Left hindlimb (tissue), 1 donor: ENCODE data around the gene SLC12A2.

Source experiments
- DNase-seq: peaks from one replicate; pipeline ENCODE4 v3.0.0-alpha.2; 2018

Gene SLC12A2

DNA sequence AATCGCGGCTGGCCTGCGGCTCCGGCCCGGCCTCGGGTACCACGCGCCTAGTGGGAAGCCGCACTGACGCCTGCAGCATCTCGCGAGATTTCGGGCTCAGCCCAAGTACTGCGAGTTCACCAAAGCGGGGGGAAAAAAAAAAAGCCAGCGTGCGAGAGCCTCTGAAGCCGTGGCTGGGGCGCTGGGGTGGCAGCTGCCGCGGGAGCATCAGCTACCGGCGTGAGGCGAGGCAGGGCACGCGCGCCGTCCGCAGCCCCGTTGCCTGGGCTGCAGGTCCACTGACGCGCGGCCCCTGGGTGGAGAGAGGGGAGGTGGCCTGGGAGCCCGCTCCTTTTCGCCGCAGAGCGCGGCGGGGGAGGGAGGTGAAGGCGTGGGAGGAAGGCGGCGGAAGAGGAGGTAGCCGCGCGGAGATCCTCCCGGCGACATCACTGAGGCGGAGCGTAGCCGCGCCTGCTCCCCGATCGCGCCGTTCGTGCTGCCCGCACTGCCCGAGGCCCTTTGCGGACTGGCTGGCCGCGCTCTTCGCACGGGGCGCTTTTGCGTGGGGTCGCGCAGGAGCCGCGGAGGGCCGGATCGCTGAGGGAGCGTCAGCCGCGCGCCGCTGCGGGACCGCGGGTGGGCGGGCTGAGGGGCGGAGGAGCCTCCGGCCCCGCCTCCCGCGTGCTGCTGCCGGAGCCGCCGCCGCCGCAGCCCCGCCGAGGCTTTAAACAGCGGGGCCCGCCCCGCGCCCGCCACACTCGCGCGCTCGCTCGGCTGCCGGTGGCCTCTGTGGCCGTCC, at the start of gene SLC12A2:
Gene SLC12A2, plus strand, starts transcription at position 734 of the 778 bp plus-strand sequence. CDS start 189 bp downstream, outside the sequence.
- peak; percentile 93 for DNase-seq

DNA sequence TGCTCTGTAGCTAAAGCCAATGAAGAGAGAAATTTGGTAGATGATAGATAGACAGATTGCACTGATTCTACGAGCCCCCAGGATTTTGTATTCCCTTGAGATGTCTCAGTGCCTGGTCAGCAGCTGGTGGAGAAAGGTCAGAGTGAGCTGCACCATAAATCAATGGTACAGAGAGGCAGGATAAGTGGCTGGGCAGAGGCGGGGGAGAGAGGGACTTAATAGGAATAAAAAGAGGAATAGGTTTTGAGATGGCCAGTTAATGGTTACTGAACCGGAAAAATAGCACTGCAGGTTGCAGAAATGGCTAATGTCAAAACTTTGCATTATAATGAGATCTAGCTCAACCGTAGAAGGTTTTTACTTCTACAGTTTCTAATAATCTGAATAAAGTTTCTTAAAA, 47.9 kb upstream of the SLC12A2 start:
- no peak for DNase-seq

DNA sequence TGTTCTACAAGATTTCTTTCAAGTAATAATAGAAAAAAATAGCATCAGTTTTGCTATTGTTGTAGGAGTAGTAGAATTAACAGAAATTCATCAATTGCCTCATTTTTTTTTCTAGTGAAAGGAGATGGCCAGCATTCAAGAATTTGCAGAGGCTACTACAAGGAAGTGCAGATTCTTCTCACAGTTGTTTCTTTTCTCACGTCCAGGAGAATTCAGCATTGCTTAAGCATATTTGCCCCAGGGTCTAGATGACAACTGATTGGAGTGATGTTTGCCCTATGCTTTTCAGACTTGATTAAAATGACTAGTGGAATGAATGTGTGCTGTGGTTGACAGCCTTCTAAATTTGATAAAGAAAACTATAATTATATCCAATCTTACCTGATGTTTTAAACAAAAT, 46.6 kb upstream of the SLC12A2 start:
- DNase-seq = no peak

DNA sequence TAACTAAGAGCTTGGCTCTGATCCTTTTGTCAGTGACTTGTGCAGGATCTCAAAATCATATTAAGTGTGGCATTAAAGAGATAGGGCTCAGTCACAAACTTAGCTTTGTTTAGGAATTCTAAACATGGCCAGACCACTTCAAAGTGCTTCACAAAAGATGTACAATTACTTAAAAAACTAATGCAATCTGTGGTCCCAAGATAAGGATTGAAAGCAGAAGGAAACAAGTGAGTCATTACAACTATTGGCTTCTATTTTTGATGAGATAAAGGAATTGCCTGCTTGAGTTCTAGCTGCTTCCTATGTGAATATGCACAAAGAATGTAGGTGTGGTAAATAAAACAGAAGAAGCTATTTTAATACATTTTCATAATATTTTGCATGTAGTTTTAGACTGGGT, 44.9 kb upstream of the SLC12A2 start:
- no peak for DNase-seq

DNA sequence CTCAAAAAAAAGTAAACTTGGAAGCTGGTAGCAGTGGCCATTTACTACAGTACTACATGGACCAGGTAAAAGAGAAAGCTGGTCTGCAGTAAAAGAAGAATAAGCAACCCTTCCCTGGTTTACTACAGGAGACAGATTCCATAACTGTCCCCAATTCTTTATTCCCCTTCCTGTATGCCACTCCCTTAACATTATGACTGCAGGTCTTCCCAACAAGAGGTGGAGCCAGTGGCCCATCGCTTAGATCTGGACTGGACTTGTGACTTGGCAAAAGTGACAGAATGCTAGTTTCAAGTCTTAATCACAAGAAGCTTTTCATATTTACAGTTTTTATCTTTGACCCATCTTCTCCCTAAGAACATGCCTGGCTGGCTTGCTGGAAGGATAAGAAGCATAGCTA, 42.6 kb upstream of the SLC12A2 start:
- DNase-seq = no peak

DNA sequence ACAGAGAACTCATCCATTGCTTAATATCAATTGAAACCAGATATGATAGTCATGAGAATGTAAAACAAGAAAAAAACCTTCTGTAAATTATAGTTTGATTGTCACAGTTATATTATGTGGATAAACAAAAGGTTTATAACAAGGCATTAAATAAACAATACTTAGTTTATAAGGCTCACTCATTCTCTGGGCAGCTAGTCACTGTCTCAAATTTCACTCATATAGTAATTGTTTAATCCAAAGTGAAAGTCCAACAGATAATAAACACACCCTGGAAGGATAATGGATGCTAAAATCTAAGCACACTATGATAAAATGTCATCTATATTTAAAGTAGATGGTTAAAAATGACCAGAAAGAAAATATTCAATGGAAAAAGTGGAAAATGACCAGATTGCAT, 30.8 kb upstream of the SLC12A2 start:
- no peak for DNase-seq

DNA sequence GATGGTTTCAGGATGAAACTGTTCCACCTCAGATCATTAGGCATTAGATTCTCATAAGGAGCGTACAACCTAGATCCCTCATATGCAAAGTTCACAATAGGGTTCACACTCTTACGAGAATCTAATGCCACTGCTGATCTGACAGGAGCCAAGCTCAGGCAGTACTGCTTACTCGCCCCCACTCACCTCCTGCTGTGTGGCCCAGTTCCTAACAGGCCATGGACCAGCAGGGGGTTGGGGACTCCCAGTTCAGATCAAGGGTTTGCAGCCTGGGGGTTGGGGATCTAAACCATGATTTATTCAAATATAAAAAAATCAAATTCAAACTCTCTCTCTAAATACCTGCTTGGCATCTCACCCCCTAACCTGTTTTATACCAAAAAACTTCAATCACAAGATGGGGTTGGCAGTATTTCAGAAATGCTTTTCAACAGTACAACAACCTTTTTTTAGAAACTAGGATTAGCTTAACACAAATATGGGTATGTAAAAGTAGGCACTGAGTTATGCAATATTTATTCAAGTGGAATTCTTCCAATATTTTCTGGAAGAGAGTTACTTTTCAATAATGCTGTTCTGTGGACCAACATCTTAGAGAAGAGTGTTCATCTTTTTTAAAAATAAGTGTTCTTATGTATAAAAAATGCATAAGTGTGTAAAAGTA, 30.1 kb upstream of the SLC12A2 start:
- DNase-seq = no peak

DNA sequence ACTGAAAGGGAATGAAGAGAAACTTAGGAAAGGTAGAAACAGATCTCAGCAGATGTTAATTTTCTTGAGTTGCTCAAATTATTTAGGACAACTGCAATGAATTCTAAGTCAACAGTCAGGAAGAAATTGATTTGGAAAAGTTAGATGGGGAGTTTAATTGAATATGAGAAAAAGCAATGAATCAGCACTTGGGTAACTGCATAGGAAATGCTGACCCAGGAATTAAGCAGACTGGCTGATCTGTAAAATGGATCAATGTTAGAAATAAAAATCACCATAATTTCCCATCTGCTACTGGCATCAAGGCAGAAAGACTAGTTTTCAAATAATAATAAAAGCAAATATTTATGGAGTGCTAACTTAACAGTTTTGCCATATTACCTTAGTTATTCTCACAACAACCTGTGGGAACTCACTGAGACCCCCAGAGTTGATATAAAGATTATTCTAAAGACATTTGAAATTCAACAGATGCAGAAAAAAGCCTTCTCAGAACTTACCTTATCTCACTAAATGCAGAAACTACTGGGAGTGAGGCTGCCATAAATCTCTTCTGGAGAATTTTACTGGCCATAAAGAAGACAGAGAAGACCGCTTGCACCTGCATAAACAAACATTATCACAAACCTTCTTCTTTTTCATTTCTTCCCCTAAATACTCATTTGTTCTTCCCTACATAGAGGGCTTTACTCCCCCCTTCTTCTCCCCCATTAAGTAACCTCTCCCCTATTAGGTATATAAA, 22.8 kb upstream of the SLC12A2 start:
- no peak for DNase-seq

DNA sequence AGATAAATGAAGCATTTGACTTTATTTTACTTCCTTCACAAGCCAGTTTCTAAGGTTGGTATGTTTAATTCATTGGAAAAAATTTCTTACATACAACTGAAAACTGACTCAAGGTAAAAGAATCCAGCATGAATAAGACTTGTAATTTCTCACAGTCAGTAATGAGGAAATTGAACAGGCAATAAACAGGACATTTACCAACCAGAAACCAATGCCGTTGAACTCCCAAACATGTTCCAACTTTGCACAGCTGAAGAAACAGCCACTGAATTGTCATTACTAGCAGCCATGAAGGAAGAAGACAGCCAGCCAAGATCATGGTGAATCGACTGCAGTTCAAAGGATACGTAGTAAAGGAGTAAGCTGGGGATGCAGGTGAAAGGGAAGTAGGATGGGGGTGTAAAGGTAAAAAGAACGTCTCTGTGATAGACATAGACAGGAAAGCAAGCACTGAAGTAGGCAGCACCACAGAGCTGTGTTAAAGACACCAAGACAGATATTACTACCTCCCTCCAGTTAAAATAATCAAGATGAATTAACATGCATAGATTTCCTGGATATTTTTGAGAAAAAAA, 21.3 kb upstream of the SLC12A2 start:
- no peak for DNase-seq

DNA sequence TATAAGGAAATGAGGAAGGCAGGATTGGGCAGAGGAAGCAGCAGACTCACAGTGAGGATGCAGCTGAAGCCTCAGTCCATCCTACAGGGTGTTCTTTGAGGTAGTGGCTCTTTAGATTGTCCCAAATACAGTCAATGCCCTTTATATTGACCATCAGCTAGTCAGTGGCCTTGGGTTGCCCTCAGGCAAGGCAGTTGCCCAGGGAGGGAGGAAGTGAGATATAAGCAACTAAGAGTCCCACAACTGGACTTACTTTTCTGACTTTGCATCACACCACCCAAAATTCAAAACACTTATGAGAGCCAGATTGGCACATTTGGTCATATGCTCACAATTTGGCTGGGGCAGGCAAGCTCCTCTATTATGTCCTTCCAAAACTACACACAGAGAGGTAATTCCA, 9.4 kb upstream of the SLC12A2 start:
- no peak for DNase-seq

DNA sequence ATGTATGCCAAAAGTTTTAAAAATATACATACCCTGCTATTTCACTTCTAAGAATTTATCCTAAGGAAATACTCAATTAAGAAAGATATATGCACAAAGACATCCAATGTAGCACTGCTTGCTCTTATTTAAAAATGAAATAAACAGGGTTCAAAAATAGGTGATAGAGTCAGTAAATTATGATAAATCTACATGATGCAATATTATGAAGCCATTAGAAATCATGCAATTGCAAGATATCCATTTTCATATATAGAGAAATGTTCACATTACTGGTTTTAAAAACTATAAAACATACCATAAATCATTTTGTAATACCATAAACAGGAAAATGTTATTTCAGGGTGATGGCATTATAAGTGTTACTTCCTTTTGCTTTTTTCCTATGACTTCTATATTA, 8.6 kb upstream of the SLC12A2 start:
- no peak for DNase-seq

DNA sequence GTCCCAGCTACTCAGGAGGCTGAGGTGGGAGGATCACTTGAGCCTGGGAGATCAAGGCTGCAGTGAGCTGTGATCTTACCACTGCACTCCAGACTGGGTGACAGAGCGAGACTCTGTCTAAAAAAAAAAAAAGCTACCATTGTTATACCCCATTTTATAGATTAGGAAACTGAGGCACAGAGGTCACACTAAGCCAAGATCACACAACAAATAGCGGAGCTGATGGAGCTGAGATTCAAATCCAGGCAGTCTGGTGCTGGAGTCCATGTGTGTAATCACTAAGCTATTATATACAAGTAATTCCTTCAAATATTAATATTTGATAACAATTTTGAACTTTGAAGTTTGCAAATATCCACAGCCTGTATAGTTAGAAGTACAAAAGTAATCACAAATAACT, 6.0 kb upstream of the SLC12A2 start:
- DNase-seq = no peak

DNA sequence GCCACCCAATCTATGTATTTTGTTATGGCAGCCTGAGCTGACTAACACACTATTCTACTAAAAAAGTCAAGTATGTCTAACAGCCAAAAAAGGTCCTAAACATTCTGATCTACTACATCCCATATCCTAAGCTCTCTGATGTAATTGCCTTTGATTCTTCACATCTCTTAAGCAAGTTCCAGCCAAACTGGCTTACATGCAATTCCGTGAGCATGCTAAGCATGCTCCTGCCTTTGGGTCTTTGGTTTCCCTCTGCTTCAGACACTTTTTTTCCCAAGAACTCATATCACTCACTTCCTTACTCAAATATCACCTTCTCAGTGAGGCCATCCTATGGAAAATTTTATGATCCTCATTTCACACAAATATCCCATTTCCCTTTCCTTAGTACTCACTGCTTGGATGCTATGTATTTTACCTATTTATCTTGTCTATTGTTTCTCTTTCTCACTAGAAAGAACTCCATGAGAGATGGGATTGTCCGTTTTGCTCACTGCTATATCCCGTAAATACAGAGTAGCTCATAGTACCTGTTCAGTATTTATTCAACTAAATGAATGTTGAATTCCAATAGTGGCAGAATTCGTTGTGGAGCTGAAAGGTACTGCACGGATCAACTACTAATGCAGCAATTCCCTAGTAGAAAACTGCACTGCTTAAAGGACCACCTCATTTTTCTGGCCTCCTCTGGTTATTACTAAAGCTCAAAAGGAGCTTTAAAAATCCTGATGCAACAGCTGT, 2.3 kb upstream of the SLC12A2 start:
- DNase-seq = no peak

DNA sequence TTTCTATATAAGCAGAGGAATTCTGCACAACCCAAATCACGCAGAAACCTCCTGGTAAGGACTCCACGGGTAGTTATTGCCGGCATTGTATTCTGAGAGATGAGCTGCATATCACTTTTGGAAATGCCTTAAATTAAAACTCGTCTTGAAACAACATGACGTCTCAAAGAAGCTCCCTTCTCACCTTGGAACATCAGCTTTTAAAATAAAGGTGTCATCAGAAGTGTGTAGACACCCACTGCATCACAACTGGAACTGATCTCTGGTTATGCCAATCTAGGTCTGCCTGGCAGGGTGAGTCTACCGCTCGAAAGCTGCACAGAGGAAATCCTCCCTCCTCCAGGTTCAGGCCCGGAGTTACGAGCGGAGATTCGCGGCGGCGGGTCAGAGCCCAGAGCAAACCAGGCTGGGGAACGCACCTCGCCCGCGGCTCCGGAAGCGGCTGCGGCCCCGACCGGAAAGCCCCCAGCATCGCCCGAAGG, 974 bp upstream of the SLC12A2 start:
- DNase-seq = no peak

DNA sequence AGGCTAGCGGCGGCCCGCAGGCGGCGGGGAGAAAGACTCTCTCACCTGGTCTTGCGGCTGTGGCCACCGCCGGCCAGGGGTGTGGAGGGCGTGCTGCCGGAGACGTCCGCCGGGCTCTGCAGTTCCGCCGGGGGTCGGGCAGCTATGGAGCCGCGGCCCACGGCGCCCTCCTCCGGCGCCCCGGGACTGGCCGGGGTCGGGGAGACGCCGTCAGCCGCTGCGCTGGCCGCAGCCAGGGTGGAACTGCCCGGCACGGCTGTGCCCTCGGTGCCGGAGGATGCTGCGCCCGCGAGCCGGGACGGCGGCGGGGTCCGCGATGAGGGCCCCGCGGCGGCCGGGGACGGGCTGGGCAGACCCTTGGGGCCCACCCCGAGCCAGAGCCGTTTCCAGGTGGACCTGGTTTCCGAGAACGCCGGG, 253 bp downstream of the SLC12A2 start:
- no peak for DNase-seq

DNA sequence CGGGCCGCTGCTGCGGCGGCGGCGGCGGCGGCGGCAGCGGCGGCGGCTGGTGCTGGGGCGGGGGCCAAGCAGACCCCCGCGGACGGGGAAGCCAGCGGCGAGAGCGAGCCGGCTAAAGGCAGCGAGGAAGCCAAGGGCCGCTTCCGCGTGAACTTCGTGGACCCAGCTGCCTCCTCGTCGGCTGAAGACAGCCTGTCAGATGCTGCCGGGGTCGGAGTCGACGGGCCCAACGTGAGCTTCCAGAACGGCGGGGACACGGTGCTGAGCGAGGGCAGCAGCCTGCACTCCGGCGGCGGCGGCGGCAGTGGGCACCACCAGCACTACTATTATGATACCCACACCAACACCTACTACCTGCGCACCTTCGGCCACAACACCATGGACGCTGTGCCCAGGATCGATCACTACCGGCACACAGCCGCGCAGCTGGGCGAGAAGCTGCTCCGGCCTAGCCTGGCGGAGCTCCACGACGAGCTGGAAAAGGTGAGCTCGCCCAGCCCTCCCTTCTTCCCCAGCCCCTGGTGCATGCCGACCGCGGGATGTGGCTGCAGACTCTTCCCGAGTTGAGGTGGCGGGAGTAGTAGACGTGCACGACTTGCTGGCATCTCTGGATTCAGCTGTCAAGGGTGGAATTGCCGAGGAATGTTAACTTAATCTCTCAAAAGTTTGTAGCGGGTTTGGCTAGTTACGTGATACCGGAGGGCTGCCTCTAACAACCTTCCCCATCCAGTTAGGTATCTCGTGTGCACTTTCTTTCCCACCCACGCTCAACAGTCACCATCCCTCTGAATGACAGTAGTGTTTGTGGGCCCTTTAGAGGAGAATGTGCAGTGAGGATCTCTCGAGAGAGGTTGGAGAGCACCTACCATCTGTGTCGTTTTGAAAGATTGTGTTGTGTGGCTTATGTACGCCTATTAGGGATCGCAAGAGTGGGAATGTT, 932 bp downstream of the SLC12A2 start:
- DNase-seq = peak; percentile 54

DNA sequence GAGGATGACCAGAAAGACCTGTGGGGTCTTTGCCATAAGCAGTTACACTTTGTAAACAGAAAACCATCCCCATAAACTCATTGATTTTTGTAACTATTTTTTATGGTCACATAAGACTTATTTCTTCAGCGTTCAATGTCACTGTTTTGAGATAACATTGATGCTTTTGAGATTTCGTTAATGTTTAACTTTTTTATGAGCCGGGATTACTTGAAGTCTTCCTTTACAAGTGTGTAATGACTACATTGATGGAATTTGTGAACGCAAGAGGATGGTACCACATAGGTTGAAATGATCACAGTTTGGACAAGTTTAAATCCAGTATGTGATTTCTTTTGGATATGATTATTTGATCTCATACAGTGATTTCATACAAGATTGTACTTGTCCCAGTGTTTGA, 1.8 kb downstream of the SLC12A2 start:
- DNase-seq = no peak

DNA sequence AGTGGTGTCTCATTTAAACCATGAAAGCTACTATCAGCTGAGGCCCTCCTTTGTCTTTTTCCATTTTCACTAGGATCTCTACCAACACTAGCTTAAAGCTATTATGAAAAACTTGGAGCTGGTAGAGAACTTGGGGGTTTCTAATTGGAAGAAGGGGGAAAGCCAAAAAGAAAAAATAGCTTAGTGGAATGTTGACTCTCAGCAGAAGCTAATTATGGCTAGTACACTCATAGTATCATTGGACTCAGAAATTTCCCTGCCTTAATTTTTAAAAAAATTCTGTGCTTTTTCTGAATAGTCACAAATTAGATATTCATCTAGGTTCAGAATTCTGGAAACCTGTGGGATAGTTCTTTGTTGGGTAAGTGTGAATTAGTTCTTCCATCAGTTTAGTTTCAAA, 8.0 kb downstream of the SLC12A2 start:
- no peak for DNase-seq

DNA sequence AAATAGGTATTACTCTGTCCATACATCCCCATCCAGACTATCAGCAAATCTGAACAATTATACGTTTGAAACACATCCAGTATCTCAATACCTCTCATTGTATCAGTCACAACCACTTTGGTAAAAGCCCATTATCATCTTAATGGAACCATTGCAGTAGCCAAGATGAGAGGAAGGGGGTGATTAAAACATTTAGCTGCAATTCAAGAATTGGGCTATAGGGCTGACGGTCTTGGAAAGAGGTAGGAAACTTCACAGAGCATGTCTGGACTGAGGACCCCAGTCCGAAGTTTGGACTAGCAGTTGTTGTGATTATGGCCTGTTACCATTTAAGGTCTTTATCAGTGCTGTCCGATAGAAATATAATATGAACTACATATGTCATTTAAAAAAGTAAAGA, 8.6 kb downstream of the SLC12A2 start:
- DNase-seq = no peak

DNA sequence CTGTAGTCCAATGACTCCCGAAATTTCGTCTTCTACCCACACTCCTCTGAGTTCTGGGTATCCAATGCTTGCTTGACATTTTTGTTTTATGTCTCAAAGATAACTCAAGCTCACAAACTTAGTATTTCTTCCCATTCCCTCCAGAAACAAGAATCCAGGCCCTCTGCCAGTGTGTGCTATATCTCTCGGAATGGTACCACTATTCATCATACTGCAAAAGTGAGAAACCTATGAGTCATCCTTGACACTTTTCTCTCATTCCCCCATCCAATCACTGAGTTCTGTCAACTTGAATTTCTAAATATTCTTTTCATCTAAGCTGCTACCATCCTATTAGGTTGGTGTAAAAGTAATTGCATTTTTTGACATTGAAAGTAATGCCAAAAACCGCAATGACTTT, 9.8 kb downstream of the SLC12A2 start:
- DNase-seq = no peak

DNA sequence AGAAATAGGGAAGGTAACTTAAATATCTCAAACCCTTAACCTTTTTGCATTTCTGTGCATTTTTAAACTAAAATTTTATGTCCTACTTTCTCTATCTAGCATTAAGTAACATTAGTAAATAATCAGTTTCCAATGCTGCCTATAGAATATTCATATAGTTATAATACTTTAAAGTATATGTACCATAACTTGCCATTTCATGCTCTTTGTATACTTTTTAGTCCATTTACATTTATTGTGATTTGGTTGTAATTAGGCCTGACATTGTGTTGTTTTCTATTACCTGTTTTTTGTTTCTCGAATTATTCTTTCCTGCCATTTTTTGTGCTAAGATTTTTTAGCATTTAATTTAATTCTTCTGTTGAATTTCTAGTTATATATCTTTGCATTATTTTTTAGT, 13.7 kb downstream of the SLC12A2 start:
- DNase-seq = no peak

DNA sequence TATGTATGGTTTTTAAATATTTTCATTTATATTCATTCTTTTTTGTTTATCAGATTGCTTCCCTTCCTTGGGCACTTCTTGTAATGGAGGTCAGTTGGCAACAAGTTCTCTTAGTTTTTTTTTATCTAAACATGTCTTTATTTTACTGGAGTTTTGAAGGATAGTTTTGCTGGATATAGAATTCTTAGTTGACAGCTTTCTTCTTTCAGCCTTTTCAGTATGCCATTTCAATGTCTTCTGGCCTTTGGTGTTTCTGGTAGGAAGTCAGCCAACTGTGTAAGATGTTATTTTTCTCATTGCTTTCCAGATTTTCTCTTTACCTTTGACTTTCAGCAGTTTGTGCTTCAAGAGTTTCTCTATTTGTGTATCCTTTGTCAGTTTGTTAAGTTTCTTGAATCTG, 14.2 kb downstream of the SLC12A2 start:
- DNase-seq = no peak
